SK-N-SH treated with all-trans-retinoic acid at 6 μM for 48 hours (cell line): ENCODE data around the gene PTPRC.

Source experiments
- ATAC-seq: fragments of 200-7000 bp; cut with Tn5 transposase; 3 replicates; pipeline ENCODE4 v1.9.1; 2020; ENCODE audit warnings: mild to moderate bottlenecking, moderate library complexity
- ARNTL ChIP-seq: fragments of 450-650 bp; formaldehyde crosslinking; IDR thresholded peaks from 2 replicates; pipeline ENCODE4 v1.5.0; 2020; ENCODE audit warnings: low read depth, mild to moderate bottlenecking, moderate library complexity, borderline replicate concordance
- BACH2 ChIP-seq: fragments of 250-450 bp; sonication (Bioruptor Pico); IDR thresholded peaks from 2 replicates; pipeline ENCODE4 v1.9.0; 2021; ENCODE audit warnings: mild to moderate bottlenecking, borderline replicate concordance
- CSDC2 ChIP-seq: fragments of 250-450 bp; sonication (Bioruptor Pico); IDR thresholded peaks from 2 replicates; pipeline ENCODE4 v1.5.0; 2020; ENCODE audit warnings: mild to moderate bottlenecking, moderate library complexity
- ESRRG ChIP-seq: fragments of 250-450 bp; sonication (Bioruptor Pico); IDR thresholded peaks from 2 replicates; pipeline ENCODE4 v1.6.1; 2021; ENCODE audit warnings: mild to moderate bottlenecking
- GLIS3 ChIP-seq: fragments of 250-450 bp; sonication (Bioruptor Pico); IDR thresholded peaks from 2 replicates; pipeline ENCODE4 v1.5.0; 2020; ENCODE audit warnings: mild to moderate bottlenecking, moderate library complexity
- ISL1 ChIP-seq: fragments of 250-450 bp; sonication (Bioruptor Pico); IDR thresholded peaks from 2 replicates; pipeline ENCODE4 v2.1.2; 2022; ENCODE audit warnings: mild to moderate bottlenecking, moderate library complexity
- OSR1 ChIP-seq: fragments of 250-450 bp; sonication (Bioruptor Pico); IDR thresholded peaks from 2 replicates; pipeline ENCODE4 v1.8.0; 2022; ENCODE audit warnings: moderate library complexity, mild to moderate bottlenecking, inconsistent platforms
- PPARA ChIP-seq: fragments of 250-450 bp; sonication (Bioruptor Pico); IDR thresholded peaks from 2 replicates; pipeline ENCODE4 v1.5.0; 2020; ENCODE audit warnings: mild to moderate bottlenecking, borderline replicate concordance
- RARB ChIP-seq: fragments of 250-450 bp; sonication (Bioruptor Pico); IDR thresholded peaks from 2 replicates; pipeline ENCODE4 v1.8.0; 2021; ENCODE audit warnings: mild to moderate bottlenecking, moderate library complexity
- SNAI2 ChIP-seq: fragments of 250-450 bp; sonication (Bioruptor Pico); IDR thresholded peaks from 2 replicates; pipeline ENCODE4 v1.5.0; 2020; ENCODE audit warnings: mild to moderate bottlenecking, moderate library complexity
- TCF4 ChIP-seq: fragments of 250-450 bp; sonication (Bioruptor Pico); IDR thresholded peaks from 2 replicates; pipeline ENCODE4 v1.8.0; 2021; ENCODE audit warnings: mild to moderate bottlenecking, moderate library complexity, borderline replicate concordance
- TOX ChIP-seq: fragments of 250-450 bp; sonication (Bioruptor Pico); IDR thresholded peaks from 2 replicates; pipeline ENCODE4 v1.8.0; 2021; ENCODE audit warnings: mild to moderate bottlenecking, moderate library complexity, borderline replicate concordance
- ZC3H10 ChIP-seq: fragments of 250-450 bp; sonication (Bioruptor Pico); IDR thresholded peaks from 2 replicates; pipeline ENCODE4 v1.5.1; 2021; ENCODE audit warnings: mild to moderate bottlenecking, moderate library complexity
- ZFP3 ChIP-seq: fragments of 250-450 bp; sonication (Bioruptor Pico); IDR thresholded peaks from 2 replicates; pipeline ENCODE4 v1.5.0; 2020; ENCODE audit warnings: mild to moderate bottlenecking, moderate library complexity
- ZFP30 ChIP-seq: fragments of 450-650 bp; formaldehyde crosslinking; IDR thresholded peaks from 2 replicates; pipeline ENCODE4 v1.5.0; 2022; ENCODE audit warnings: mild to moderate bottlenecking, moderate library complexity
- ZNF565 ChIP-seq: fragments of 450-650 bp; formaldehyde crosslinking; conservative IDR thresholded peaks from 2 replicates; pipeline ENCODE4 v1.5.0; 2020; ENCODE audit warnings: low read depth, mild to moderate bottlenecking, moderate library complexity
- ZNF70 ChIP-seq: fragments of 450-650 bp; formaldehyde crosslinking; IDR thresholded peaks from 2 replicates; pipeline ENCODE4 v1.5.0; 2020; ENCODE audit warnings: mild to moderate bottlenecking, moderate library complexity
- ZNF8 ChIP-seq: fragments of 450-650 bp; formaldehyde crosslinking; IDR thresholded peaks from 2 replicates; pipeline ENCODE4 v1.5.0; 2020; ENCODE audit warnings: mild to moderate bottlenecking, moderate library complexity
- TF ChIP-seq, protein P1 (sequence below): fragments of 250-450 bp; sonication (Bioruptor Pico); IDR thresholded peaks from 2 replicates; pipeline ENCODE4 v1.5.1; 2020; ENCODE audit warnings: low read depth, mild to moderate bottlenecking, moderate library complexity
- TF ChIP-seq, protein P2 (sequence below): fragments of 250-450 bp; sonication (Bioruptor Pico); IDR thresholded peaks from 2 replicates; pipeline ENCODE4 v1.5.1; 2021; ENCODE audit warnings: mild to moderate bottlenecking, moderate library complexity
- TF ChIP-seq, protein P3 (sequence below): fragments of 250-450 bp; sonication (Bioruptor Pico); IDR thresholded peaks from 2 replicates; pipeline ENCODE4 v1.5.0; 2020; ENCODE audit warnings: mild to moderate bottlenecking, moderate library complexity
- TF ChIP-seq, protein P4 (sequence below): fragments of 250-450 bp; sonication (Bioruptor Pico); IDR thresholded peaks from 2 replicates; pipeline ENCODE4 v1.8.0; 2020; ENCODE audit warnings: mild to moderate bottlenecking, moderate library complexity, borderline replicate concordance
- TF ChIP-seq, protein P5 (sequence below): fragments of 250-450 bp; sonication (Bioruptor Pico); IDR thresholded peaks from 2 replicates; pipeline ENCODE4 v1.8.0; 2021; ENCODE audit warnings: low read depth, mild to moderate bottlenecking, moderate library complexity, borderline replicate concordance

The PTPRC gene

DNA sequence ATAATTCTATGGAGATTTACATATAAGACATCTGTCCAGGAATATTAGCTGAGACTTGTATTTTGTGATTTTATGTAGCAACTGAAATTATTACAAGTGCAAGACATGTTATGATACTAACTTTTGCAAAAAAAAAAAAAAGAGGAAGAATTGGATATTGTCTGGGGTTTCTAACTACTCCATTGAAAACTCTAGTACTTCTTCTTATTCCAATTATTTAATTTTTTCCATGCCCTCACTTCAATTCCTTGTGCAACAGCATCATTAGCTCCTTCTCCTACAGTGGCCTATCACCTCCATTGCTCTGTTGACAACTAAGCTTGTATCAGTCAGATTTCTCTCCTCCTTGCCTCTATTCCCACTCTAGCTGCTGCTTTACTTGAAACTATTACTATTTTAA, 126.6 kb downstream of the PTPRC start:
- TF ChIP-seq, protein P1, sequence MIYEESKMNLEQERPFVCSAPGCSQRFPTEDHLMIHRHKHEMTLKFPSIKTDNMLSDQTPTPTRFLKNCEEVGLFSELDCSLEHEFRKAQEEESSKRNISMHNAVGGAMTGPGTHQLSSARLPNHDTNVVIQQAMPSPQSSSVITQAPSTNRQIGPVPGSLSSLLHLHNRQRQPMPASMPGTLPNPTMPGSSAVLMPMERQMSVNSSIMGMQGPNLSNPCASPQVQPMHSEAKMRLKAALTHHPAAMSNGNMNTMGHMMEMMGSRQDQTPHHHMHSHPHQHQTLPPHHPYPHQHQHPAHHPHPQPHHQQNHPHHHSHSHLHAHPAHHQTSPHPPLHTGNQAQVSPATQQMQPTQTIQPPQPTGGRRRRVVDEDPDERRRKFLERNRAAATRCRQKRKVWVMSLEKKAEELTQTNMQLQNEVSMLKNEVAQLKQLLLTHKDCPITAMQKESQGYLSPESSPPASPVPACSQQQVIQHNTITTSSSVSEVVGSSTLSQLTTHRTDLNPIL = no peak
- TF ChIP-seq BACH2 (CRISPR knock-in tag) (no peak), TCF4 (CRISPR knock-in tag) (no peak), ISL1 (CRISPR knock-in tag) (no peak), CSDC2 (CRISPR knock-in tag) (no peak), TOX (CRISPR knock-in tag) (no peak), ZNF8 (CRISPR knock-in tag) (no peak), ZFP30 (no peak), ARNTL (CRISPR knock-in tag) (no peak), ZNF565 (CRISPR knock-in tag) (no peak), RARB (CRISPR knock-in tag) (no peak), PPARA (CRISPR knock-in tag) (no peak), ZC3H10 (CRISPR knock-in tag) (no peak), SNAI2 (no peak), GLIS3 (CRISPR knock-in tag) (no peak)
- TF ChIP-seq, protein P2, sequence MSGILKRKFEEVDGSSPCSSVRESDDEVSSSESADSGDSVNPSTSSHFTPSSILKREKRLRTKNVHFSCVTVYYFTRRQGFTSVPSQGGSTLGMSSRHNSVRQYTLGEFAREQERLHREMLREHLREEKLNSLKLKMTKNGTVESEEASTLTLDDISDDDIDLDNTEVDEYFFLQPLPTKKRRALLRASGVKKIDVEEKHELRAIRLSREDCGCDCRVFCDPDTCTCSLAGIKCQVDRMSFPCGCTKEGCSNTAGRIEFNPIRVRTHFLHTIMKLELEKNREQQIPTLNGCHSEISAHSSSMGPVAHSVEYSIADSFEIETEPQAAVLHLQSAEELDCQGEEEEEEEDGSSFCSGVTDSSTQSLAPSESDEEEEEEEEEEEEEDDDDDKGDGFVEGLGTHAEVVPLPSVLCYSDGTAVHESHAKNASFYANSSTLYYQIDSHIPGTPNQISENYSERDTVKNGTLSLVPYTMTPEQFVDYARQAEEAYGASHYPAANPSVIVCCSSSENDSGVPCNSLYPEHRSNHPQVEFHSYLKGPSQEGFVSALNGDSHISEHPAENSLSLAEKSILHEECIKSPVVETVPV = no peak
- TF ChIP-seq, protein P3, sequence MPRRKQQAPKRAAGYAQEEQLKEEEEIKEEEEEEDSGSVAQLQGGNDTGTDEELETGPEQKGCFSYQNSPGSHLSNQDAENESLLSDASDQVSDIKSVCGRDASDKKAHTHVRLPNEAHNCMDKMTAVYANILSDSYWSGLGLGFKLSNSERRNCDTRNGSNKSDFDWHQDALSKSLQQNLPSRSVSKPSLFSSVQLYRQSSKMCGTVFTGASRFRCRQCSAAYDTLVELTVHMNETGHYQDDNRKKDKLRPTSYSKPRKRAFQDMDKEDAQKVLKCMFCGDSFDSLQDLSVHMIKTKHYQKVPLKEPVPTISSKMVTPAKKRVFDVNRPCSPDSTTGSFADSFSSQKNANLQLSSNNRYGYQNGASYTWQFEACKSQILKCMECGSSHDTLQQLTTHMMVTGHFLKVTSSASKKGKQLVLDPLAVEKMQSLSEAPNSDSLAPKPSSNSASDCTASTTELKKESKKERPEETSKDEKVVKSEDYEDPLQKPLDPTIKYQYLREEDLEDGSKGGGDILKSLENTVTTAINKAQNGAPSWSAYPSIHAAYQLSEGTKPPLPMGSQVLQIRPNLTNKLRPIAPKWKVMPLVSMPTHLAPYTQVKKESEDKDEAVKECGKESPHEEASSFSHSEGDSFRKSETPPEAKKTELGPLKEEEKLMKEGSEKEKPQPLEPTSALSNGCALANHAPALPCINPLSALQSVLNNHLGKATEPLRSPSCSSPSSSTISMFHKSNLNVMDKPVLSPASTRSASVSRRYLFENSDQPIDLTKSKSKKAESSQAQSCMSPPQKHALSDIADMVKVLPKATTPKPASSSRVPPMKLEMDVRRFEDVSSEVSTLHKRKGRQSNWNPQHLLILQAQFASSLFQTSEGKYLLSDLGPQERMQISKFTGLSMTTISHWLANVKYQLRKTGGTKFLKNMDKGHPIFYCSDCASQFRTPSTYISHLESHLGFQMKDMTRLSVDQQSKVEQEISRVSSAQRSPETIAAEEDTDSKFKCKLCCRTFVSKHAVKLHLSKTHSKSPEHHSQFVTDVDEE (CRISPR knock-in tag) = no peak
- TF ChIP-seq, protein P4, sequence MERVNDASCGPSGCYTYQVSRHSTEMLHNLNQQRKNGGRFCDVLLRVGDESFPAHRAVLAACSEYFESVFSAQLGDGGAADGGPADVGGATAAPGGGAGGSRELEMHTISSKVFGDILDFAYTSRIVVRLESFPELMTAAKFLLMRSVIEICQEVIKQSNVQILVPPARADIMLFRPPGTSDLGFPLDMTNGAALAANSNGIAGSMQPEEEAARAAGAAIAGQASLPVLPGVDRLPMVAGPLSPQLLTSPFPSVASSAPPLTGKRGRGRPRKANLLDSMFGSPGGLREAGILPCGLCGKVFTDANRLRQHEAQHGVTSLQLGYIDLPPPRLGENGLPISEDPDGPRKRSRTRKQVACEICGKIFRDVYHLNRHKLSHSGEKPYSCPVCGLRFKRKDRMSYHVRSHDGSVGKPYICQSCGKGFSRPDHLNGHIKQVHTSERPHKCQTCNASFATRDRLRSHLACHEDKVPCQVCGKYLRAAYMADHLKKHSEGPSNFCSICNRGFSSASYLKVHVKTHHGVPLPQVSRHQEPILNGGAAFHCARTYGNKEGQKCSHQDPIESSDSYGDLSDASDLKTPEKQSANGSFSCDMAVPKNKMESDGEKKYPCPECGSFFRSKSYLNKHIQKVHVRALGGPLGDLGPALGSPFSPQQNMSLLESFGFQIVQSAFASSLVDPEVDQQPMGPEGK (CRISPR knock-in tag) = no peak
- TF ChIP-seq, protein P5, sequence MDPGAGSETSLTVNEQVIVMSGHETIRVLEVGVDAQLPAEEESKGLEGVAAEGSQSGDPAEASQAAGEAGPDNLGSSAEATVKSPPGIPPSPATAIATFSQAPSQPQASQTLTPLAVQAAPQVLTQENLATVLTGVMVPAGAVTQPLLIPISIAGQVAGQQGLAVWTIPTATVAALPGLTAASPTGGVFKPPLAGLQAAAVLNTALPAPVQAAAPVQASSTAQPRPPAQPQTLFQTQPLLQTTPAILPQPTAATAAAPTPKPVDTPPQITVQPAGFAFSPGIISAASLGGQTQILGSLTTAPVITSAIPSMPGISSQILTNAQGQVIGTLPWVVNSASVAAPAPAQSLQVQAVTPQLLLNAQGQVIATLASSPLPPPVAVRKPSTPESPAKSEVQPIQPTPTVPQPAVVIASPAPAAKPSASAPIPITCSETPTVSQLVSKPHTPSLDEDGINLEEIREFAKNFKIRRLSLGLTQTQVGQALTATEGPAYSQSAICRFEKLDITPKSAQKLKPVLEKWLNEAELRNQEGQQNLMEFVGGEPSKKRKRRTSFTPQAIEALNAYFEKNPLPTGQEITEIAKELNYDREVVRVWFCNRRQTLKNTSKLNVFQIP = no peak
- ATAC-seq = no peak

DNA sequence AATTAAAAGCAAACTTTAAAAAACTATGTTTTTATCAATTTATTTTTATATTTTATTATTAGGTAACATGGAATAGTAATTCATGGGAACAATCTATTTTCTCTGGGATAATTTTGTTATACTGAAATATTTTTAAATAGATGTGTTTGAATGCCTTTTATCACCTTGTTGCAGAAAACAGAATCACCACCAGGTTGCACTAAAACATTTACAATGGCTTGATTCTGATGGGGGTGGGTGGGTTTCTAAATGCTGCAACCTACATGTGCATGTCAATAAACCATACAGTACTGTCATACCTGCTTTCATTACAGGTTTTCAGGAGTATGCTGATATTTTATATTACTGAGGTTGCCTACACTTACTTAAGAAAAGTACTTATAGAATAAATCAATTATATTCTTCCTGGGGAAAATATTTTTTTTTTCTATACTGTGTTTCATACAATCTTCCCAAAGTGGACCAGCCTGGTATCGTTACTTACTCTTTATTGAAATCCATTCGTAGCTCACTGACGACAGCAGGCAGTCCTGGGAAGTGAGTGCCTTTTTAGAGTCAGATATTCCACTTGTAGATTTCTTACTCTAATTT, 132.8 kb downstream of the PTPRC start:
- ATAC-seq = peak; percentile 70
- no peak for TF ChIP-seq ZFP3 (CRISPR knock-in tag)

DNA sequence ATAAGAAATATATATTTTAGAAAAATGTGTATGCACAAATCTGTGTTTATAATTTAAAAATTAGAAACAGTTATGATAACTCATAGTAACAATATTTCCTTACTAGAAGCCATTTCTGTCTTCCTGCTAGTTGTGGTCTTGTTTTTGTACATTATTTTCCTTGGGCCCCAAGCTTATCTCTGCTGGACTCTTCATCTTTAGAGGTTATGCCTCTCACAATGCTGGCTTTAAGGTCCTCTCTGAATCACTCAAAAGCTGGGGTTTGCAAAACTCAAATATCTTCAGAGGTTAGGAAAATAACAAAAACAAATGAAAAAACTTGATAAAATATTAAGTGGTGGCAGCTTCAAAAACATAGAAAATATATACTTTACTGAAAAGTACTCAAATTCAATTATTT, 133.8 kb downstream of the PTPRC start:
- no peak for ATAC-seq
- TF ChIP-seq BACH2 (CRISPR knock-in tag) (no peak), ISL1 (CRISPR knock-in tag) (no peak), ZNF70 (CRISPR knock-in tag) (no peak), ARNTL (CRISPR knock-in tag) (no peak), CSDC2 (CRISPR knock-in tag) (no peak), TOX (CRISPR knock-in tag) (no peak), ZC3H10 (CRISPR knock-in tag) (no peak), ZNF565 (CRISPR knock-in tag) (no peak), ZNF8 (CRISPR knock-in tag) (no peak), OSR1 (CRISPR knock-in tag) (no peak), ZFP3 (CRISPR knock-in tag) (no peak), PPARA (CRISPR knock-in tag) (no peak), SNAI2 (no peak), ESRRG (CRISPR knock-in tag) (no peak)
- TF ChIP-seq, protein P2 = no peak
- TF ChIP-seq, protein P1 = no peak
- TF ChIP-seq, protein P5 = no peak
